HG03108 (cell line): ENCODE results near the gene KRTAP19-2.
"Not testable (repeated sequence)": the region's sequence is repeated elsewhere in the genome, so short reads cannot be mapped to it uniquely, and the experiment has no call there.

Source experiments
- ATAC-seq: cut with Tn5 transposase; IDR thresholded peaks from one replicate; pipeline ENCODE4 v1.9.1; 2021; ENCODE audit warnings: moderate library complexity; ENCODE audit not compliant: unreplicated experiment

Gene KRTAP19-2

GRCh38 chr21:30487336-30487735, at the start of gene KRTAP19-2:
KRTAP19-2 (minus strand) TSS chr21:30487436; CDS start chr21:30487348, 88 bp downstream.
- ATAC-seq, result no peak

GRCh38 chr21:30518876-30519275, 31.6 kb upstream of the KRTAP19-2 start:
- no peak for ATAC-seq

GRCh38 chr21:30515681-30516080, 28.4 kb upstream of the KRTAP19-2 start:
- ATAC-seq, result no peak

- ATAC-seq, result not testable (repeated sequence)
Measured at GRCh38 chr21:30505621-30506205, 18.5 kb upstream of the KRTAP19-2 start.

- no peak for ATAC-seq
Measured at GRCh38 chr21:30502041-30502440, 14.8 kb upstream of the KRTAP19-2 start, which contains the start of gene KRTAP19-5. KRTAP19-5 (minus strand) TSS chr21:30502141; CDS start chr21:30502090, 51 bp downstream.

- ATAC-seq, result no peak
Measured at GRCh38 chr21:30497065-30497464, 9.8 kb upstream of the KRTAP19-2 start, which contains the start of gene KRTAP19-4. KRTAP19-4 (minus strand) TSS chr21:30497165; CDS start chr21:30497110, 55 bp downstream.

GRCh38 chr21:30491963-30492428, 4.8 kb upstream of the KRTAP19-2 start, which contains the start of gene KRTAP19-3:
KRTAP19-3 (minus strand) TSS chr21:30492013; CDS start chr21:30491957, 56 bp downstream.
- ATAC-seq, result no peak

- ATAC-seq, result no peak
Measured at GRCh38 chr21:30486180-30486579, 1.1 kb downstream of the KRTAP19-2 start.

GRCh38 chr21:30482130-30482529, 5.1 kb downstream of the KRTAP19-2 start:
- ATAC-seq, result no peak

- ATAC-seq, result no peak
Measured at GRCh38 chr21:30480145-30480544, 7.1 kb downstream of the KRTAP19-2 start, which contains the start of gene KRTAP19-1. KRTAP19-1 (minus strand) TSS chr21:30480367; CDS start chr21:30480317, 50 bp downstream.

- no peak for ATAC-seq
Measured at GRCh38 chr21:30479259-30479658, 8.0 kb downstream of the KRTAP19-2 start.

GRCh38 chr21:30478004-30478403, 9.2 kb downstream of the KRTAP19-2 start:
- no peak for ATAC-seq

GRCh38 chr21:30468900-30469714, 18.1 kb downstream of the KRTAP19-2 start:
- ATAC-seq, result no peak

- no peak for ATAC-seq
Measured at GRCh38 chr21:30463713-30464112, 23.5 kb downstream of the KRTAP19-2 start.

- no peak for ATAC-seq
Measured at GRCh38 chr21:30448514-30448913, 38.7 kb downstream of the KRTAP19-2 start.

GRCh38 chr21:30447056-30447455, 40.2 kb downstream of the KRTAP19-2 start:
- no peak for ATAC-seq

- no peak for ATAC-seq
Measured at GRCh38 chr21:30444204-30444603, 43.0 kb downstream of the KRTAP19-2 start.

- no peak for ATAC-seq
Measured at GRCh38 chr21:30443226-30443625, 44.0 kb downstream of the KRTAP19-2 start.

GRCh38 chr21:30439975-30440374, 47.3 kb downstream of the KRTAP19-2 start, which contains the start of gene KRTAP15-1:
KRTAP15-1 (plus strand) TSS chr21:30440275; CDS start chr21:30440328, 53 bp downstream.
- no peak for ATAC-seq
